Activated naive CD8-positive, alpha-beta T cell treated with anti-CD3 and anti-CD28 coated beads, Interleukin-2, amount 10 ng/mL, durations not matched to agents 7 days and 5 days (primary cell): ENCODE data around the gene MLIP. TPM values are rescaled to one million over a fixed set of nuclear protein-coding genes. Genes with fewer than 3 reads are reported as not detected.
"Not testable (repeated sequence)": the region's sequence is repeated elsewhere in the genome, so short reads cannot be mapped to it uniquely, and the experiment has no call there.

ENCODE experiments used
- ATAC-seq: fragments of 150-1000 bp; cut with Tn5 transposase; one replicate; pipeline ENCODE4 v1.10.0; 2021; ENCODE audit warnings: low read depth, moderate library complexity
- POLR2A ChIA-PET: fragments of 350-600 bp; sonication (Branson Sonifier 250); formaldehyde crosslinking; loops from one replicate; lab custom pipeline; 2021; ENCODE audit warnings: antibody characterized with exemption; lab: Charles Lee
- DNase-seq: peaks from one replicate; pipeline ENCODE4 v3.0.0; 2021
- H3K27ac Mint-ChIP-seq: one replicate; pipeline ENCODE4 v1.8.0; 2022; ENCODE audit warnings: mild to moderate bottlenecking, mixed read lengths
- H3K27me3 Mint-ChIP-seq: one replicate; pipeline ENCODE4 v1.8.0; 2022; ENCODE audit warnings: mild to moderate bottlenecking, moderate library complexity, mixed read lengths
- H3K36me3 Mint-ChIP-seq: one replicate; pipeline ENCODE4 v1.8.0; 2021; ENCODE audit warnings: mild to moderate bottlenecking, mixed read lengths
- H3K4me1 Mint-ChIP-seq: one replicate; pipeline ENCODE4 v1.8.0; 2021; ENCODE audit warnings: mixed read lengths
- H3K4me3 Mint-ChIP-seq: one replicate; pipeline ENCODE4 v1.8.0; 2022; ENCODE audit warnings: mild to moderate bottlenecking, moderate library complexity, mixed read lengths
- H3K9me3 Mint-ChIP-seq: one replicate; pipeline ENCODE4 v1.8.0; 2021; ENCODE audit warnings: mixed read lengths
- total RNA-seq, 2 experiments: library from RNA; stranded (reverse); gene quantifications; one replicate each; pipeline ENCODE4 v1.2.3, GENCODE V29; 2021

The MLIP gene
- total RNA-seq, 2 experiments from 2014 or later, result not detected

DNA sequence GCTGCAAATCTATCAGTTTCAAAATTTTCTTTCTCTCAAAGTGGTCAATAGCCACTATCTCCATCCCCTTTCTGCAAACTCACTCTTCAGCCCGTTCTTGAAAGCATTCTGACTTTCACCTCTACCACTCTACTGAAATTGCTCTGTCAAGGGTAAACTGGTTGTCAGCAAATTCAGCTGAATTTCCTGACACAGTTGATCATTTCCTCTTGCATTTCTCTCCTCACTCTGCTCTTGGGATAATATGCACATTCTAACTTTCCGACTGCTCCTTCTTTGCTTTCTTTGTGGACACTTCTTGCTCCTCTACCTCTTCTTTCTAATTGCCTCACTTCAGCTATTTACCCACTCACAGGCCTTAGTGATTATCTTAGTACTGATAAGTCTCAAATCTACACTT is 123.3 kb downstream of the MLIP start:
- Mint-ChIP-seq H3K9me3 (no peaks in the 10 kb centered on the region), H3K4me3 (no peak overlapping the region), H3K27ac (no peak overlapping the region), H3K4me1 (no peaks in the 10 kb centered on the region), H3K36me3 (no peaks in the 10 kb centered on the region), H3K27me3 (no peaks in the 10 kb centered on the region)
- DNase-seq, result no peak
- POLR2A ChIA-PET, result no interaction called here
- no peak for ATAC-seq

DNA sequence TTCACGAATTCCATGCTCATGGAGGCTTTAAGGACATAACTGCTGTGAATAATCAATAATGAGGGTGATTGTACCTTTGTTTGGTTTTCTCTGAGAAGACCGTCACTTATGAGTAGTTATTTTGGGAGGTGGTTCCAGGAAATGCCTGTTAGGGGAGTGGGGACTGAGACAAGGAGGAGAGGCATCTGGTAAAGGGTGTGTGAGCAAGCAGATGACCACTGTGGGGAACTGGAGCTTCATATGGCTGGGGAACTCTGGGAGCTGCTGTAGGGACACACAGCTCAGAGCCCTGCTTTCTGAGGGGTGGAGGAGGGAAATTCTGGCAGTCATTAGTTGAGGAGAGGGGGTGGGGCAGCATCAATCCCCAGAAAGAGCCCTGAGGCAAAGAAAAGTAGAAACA is 125.7 kb downstream of the MLIP start:
- no peak for DNase-seq
- no peak overlapping the region for H3K27ac Mint-ChIP-seq
- POLR2A ChIA-PET, result no interaction called here
- no peak for ATAC-seq
- H3K4me1 Mint-ChIP-seq, result no peaks in the 10 kb centered on the region
- no peaks in the 10 kb centered on the region for H3K36me3 Mint-ChIP-seq
- H3K4me3 Mint-ChIP-seq, result no peak overlapping the region
- H3K9me3 Mint-ChIP-seq, result no peaks in the 10 kb centered on the region
- H3K27me3 Mint-ChIP-seq, result no peaks in the 10 kb centered on the region

DNA sequence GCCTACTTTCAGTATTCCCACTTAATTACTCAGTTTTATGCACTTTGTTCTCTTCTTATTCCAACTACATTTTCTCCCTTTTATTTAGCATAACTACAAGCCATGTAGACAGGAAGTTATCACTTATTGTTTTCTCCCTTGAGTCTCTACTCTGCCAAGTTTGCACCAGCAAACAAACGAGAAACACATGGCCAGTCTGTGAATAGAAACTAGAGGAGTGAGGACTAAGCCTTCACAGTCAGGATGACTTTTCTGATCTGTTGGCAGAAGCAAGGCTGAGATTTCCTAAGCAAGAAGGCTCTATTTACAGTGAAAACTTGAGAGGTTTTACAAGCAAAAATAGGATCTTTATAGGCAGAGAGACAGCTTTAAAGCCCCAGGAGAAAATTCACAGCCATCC is 127.2 kb downstream of the MLIP start:
- ATAC-seq (no peak), DNase-seq (no peak)
- Mint-ChIP-seq H3K9me3 (no peaks in the 10 kb centered on the region), H3K27me3 (no peaks in the 10 kb centered on the region), H3K27ac (no peak overlapping the region), H3K4me1 (no peaks in the 10 kb centered on the region), H3K4me3 (no peak overlapping the region), H3K36me3 (no peaks in the 10 kb centered on the region)
- POLR2A ChIA-PET, result no interaction called here

DNA sequence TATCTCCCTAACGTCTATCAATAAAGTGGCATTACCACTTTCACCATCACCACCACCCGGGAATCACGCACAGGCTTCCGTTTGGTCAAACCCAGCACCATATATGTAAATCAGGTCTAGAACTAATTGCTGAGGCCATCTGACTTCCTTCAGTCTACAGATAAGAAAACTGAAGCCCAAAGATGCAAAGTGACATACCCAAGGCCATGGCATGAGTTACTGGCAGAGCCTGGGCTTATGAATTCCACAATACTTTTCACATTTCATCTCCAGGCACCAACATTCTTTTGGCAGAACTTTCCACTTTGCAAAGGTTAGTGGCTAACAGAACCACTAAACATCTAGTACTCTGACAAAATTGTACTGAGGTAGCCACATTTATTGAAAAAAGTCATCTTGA is 132.5 kb downstream of the MLIP start:
- no peaks in the 10 kb centered on the region for H3K9me3 Mint-ChIP-seq
- H3K36me3 Mint-ChIP-seq, result no peaks in the 10 kb centered on the region
- no peak overlapping the region for H3K4me3 Mint-ChIP-seq
- H3K27ac Mint-ChIP-seq, result no peak overlapping the region
- ATAC-seq (no peak), DNase-seq (no peak)
- POLR2A ChIA-PET, result no interaction called here
- H3K27me3 Mint-ChIP-seq, result no peaks in the 10 kb centered on the region
- H3K4me1 Mint-ChIP-seq, result no peaks in the 10 kb centered on the region

DNA sequence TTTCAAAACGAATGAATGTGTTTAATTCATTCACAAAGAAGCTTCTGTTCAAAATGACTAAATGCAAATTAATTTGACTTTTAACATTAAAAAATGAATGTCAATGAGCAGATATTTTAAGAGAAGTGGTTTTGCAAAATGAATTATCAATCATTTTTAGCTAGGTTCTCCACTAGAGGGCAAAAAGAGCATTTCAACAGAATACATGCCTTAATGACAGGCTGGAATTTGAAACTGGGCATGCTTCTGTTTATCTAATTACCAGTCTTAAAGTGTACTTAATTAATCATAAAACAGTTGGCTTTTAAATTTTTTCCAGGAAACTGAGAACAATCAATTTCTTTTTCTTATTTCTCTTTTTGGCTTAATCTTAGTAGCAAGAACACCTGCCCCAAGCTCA is 133.2 kb downstream of the MLIP start:
- H3K27me3 Mint-ChIP-seq, result no peaks in the 10 kb centered on the region

DNA sequence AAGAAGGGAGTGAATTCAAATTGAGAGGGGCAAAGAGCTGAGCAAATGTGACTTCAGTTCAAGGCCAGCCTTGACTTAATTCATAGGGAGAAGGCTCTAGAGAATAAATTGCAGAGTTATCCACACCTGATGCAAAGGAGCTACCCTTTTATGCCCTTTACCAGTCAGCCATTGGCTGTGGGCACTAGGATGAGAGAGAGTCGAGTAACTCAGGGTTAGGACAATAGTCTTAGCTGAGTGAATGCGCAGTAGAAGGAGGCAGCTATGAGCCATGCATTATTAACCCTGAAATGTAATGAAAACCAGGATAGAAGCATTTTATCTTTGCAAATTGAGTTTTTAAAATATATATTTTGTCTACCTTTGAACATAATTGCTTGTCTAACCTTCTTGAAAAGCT is 134.0 kb downstream of the MLIP start:
- Mint-ChIP-seq H3K27ac (no peak overlapping the region), H3K36me3 (no peaks in the 10 kb centered on the region), H3K4me3 (no peak overlapping the region), H3K9me3 (no peaks in the 10 kb centered on the region), H3K27me3 (no peaks in the 10 kb centered on the region), H3K4me1 (no peaks in the 10 kb centered on the region)
- no peak for DNase-seq
- POLR2A ChIA-PET, result no interaction called here
- no peak for ATAC-seq

More for the DNA sequence above, 133.2 kb downstream of the MLIP start:
- no peaks in the 10 kb centered on the region for H3K4me1 Mint-ChIP-seq
- POLR2A ChIA-PET, result no interaction called here
- no peaks in the 10 kb centered on the region for H3K36me3 Mint-ChIP-seq
- H3K27ac Mint-ChIP-seq, result no peak overlapping the region
- no peak overlapping the region for H3K4me3 Mint-ChIP-seq
- H3K9me3 Mint-ChIP-seq, result no peaks in the 10 kb centered on the region
- DNase-seq (no peak), ATAC-seq (no peak)

DNA sequence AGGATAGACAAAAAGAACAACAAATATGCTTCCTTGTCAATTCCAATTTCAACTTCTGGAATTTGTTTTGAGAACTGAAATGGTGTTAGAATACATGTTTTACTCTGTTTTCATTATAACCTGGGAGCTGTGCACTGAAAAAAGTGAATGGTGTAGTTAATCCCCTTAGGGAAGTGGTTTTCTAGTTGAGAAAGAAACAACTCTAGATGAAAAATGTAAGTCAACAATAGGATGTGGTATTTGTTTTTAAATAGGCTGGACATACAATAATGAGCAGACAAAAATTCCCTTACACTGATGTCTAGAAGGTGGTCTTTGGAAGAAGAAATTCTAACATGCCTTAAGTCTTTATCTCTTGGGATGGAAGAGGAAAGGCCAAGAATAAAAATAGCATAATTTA is 137.1 kb downstream of the MLIP start:
- Mint-ChIP-seq H3K4me1 (no peaks in the 10 kb centered on the region), H3K27me3 (no peaks in the 10 kb centered on the region), H3K9me3 (no peaks in the 10 kb centered on the region), H3K36me3 (no peaks in the 10 kb centered on the region), H3K4me3 (no peak overlapping the region), H3K27ac (no peak overlapping the region)
- ATAC-seq, result no peak
- DNase-seq, result no peak
- POLR2A ChIA-PET, result no interaction called here

DNA sequence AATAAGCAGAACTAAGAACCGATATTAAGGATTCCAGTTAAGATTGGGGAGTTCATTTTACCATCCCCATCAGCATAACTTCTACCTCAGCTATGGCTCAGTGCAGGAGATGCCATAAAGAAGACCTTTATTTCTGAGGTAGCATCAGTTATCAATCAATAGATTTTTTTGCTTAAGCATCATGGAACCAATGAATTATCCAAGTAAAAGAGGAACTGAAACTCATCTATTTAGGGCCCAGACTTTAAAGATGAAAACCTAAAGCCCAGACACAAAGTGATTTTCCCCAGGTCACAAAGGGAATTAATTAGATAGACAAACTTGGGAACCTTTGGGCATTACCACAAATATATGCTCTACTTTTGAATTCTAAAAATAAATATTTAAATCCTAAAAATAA is 137.8 kb downstream of the MLIP start:
- H3K27me3 Mint-ChIP-seq, result no peaks in the 10 kb centered on the region
- H3K36me3 Mint-ChIP-seq, result no peaks in the 10 kb centered on the region
- no peak overlapping the region for H3K4me3 Mint-ChIP-seq
- H3K4me1 Mint-ChIP-seq, result no peaks in the 10 kb centered on the region
- ATAC-seq, result no peak
- POLR2A ChIA-PET, result no interaction called here
- DNase-seq, result no peak
- H3K9me3 Mint-ChIP-seq, result no peaks in the 10 kb centered on the region
- H3K27ac Mint-ChIP-seq, result no peak overlapping the region

DNA sequence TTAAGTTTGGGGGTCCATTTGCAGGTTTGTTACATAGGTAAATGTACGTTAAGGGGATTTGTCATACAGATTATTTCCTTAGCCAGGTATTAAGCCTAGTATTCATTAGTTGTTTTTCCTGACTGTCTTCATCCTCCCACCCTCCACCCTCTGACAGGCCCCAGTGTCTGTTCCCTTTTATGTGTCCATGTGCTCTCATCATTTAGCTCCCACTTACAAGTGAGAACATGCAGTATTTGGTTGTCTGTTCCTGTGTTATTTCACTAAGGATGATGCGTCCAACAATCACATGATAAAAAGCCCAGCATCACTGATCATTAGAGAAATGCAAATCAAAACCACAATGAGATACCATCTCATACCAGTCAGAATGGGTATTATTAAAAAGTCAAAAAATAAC is 138.6 kb downstream of the MLIP start:
- POLR2A ChIA-PET, DNase-seq, H3K9me3 Mint-ChIP-seq, H3K36me3 Mint-ChIP-seq, H3K27me3 Mint-ChIP-seq, H3K4me3 Mint-ChIP-seq, H3K27ac Mint-ChIP-seq, ATAC-seq, H3K4me1 Mint-ChIP-seq: not testable (repeated sequence)

DNA sequence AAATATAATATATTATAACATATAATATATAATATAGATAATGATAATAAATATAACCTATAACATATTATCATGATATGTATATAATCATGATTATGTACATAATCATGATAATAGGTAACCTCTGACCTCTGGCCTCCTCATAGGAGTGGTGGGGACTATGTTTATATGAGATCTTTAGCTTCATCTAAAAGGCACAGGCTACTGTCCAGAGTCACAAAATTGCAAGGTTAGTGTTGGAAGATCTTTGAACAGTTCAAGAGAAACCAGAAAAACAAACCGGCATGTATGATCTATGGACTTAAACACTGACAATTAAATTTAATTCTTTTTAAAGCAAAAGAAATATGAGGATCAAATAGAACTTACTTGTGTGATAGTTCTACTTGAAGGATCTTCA is 141.3 kb downstream of the MLIP start:
- H3K36me3 Mint-ChIP-seq, result no peaks in the 10 kb centered on the region
- ATAC-seq (no peak), DNase-seq (no peak)
- no peaks in the 10 kb centered on the region for H3K27me3 Mint-ChIP-seq
- H3K4me1 Mint-ChIP-seq, result no peaks in the 10 kb centered on the region
- H3K9me3 Mint-ChIP-seq, result no peaks in the 10 kb centered on the region
- no peak overlapping the region for H3K4me3 Mint-ChIP-seq
- POLR2A ChIA-PET, result no interaction called here
- no peak overlapping the region for H3K27ac Mint-ChIP-seq

DNA sequence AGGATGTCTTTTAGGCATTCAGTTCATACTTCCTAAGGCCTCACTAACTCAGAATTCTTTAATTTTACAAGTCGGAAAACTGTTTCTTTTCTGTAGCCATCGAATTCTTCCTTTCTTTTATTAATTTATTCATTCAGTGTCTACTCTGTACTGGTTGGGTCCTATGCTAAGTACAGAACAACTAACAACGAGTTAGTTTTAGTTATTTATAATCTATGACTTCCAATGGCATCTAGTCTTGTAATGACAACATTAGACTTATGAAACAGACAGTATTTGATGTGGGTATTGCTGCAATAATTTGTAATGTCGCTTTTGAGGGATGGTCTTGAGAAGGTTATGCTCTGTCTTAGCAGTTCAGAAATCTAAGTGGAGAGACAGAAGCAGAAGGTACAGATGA is 141.7 kb downstream of the MLIP start:
- DNase-seq, result no peak
- Mint-ChIP-seq H3K27ac (no peak overlapping the region), H3K36me3 (no peaks in the 10 kb centered on the region), H3K4me1 (no peaks in the 10 kb centered on the region), H3K9me3 (no peaks in the 10 kb centered on the region), H3K4me3 (no peak overlapping the region), H3K27me3 (no peaks in the 10 kb centered on the region)
- POLR2A ChIA-PET, result no interaction called here
- ATAC-seq, result no peak

DNA sequence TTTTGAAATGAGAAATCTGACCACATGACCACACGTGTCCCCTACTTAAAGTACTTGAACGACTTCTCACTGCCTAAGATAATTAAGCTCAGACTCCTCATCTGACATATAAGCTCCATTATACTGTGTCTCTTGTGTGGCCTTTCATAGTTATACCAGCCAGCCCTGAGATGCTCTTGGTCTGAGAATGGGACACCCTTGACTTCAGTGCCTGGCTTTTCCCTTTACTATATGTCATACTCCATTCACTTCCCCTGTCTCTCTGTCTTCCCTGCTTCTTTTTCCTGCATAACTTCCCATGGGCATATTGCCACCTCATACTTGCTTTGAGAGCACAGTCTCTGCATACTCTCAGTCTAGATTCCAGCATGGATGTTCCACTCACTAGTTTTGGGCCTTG is 143.6 kb downstream of the MLIP start:
- DNase-seq (no peak), ATAC-seq (no peak)
- Mint-ChIP-seq H3K4me3 (no peak overlapping the region), H3K36me3 (no peaks in the 10 kb centered on the region), H3K27ac (no peak overlapping the region), H3K9me3 (no peaks in the 10 kb centered on the region), H3K27me3 (no peaks in the 10 kb centered on the region), H3K4me1 (no peaks in the 10 kb centered on the region)
- POLR2A ChIA-PET, result no interaction called here

DNA sequence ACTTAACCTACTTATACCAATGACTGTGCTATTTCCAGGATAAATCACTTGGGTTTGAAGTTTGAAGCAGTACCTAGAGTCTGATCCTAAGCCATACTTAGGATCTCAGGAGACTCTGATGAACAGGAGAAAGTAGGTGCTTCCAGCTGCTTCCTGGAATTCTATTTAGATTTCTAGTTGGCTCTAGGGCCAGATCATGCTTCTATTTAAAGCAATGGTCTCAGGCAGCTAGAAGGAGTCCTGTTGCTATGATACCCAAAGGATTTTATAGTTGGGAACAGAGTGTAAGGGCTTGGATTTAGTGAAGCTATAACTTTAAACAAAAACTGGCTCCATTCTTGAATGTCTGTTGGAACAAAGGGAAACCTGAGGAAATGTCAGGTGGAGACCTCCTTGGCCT is 144.6 kb downstream of the MLIP start:
- ATAC-seq, result no peak
- Mint-ChIP-seq H3K27ac (no peak overlapping the region), H3K4me1 (no peaks in the 10 kb centered on the region), H3K9me3 (no peaks in the 10 kb centered on the region), H3K36me3 (no peaks in the 10 kb centered on the region), H3K27me3 (peaks cover 2% of the 10 kb centered on the region), H3K4me3 (no peak overlapping the region)
- DNase-seq, result no peak
- POLR2A ChIA-PET, result no interaction called here

DNA sequence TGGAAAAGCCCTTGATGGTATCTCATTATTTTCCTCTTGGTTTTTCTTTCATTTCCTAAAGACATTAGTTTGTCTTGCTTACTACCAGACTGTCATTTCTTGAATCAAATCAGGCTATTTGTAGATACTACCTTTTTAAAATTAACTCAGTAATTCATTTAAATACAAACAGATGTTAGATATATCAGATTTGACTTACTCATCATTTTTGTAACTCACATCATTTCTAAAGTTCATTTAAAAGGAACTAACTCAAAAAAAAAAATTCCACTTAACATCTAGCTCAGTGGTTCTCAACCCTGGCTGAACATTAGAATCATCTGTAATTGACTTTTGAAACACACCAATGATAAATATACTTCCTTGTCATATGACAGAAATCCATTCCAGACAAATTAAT is 148.8 kb downstream of the MLIP start:
- no peaks in the 10 kb centered on the region for H3K4me1 Mint-ChIP-seq
- peaks cover 2% of the 10 kb centered on the region for H3K27me3 Mint-ChIP-seq
- DNase-seq (no peak), ATAC-seq (no peak)
- no peaks in the 10 kb centered on the region for H3K36me3 Mint-ChIP-seq
- H3K27ac Mint-ChIP-seq, result no peak overlapping the region
- H3K4me3 Mint-ChIP-seq, result no peak overlapping the region
- POLR2A ChIA-PET, result no interaction called here
- no peaks in the 10 kb centered on the region for H3K9me3 Mint-ChIP-seq

DNA sequence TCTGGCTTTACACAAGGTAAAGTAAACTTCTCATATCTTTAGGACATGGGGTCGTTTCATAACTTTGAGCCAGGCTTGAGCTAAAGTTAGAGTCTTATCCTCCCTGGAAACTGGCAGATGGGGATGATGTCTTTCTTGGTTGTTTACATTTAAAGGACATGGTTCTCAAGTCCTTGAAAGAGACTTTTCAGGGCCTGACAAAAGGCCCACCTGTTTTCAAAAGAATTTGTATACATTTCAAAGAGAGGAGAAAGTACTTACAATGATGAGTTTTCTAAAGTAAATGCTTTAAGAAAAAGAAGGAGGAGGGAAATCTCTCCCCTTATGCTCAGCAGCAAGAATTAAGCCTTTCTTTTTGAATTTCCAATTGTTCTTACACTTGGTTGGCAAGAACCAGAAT is 151.3 kb downstream of the MLIP start:
- H3K27ac Mint-ChIP-seq, result no peak overlapping the region
- H3K4me3 Mint-ChIP-seq, result no peak overlapping the region
- no peak for ATAC-seq
- no peaks in the 10 kb centered on the region for H3K9me3 Mint-ChIP-seq
- peaks cover 2% of the 10 kb centered on the region for H3K27me3 Mint-ChIP-seq
- DNase-seq, result no peak
- POLR2A ChIA-PET, result no interaction called here
- no peaks in the 10 kb centered on the region for H3K4me1 Mint-ChIP-seq
- H3K36me3 Mint-ChIP-seq, result no peaks in the 10 kb centered on the region
